Hepatocyte (in vitro differentiated cells): ENCODE data around the gene BBOX1. TPM values are rescaled to one million over a fixed set of nuclear protein-coding genes. Genes with fewer than 3 reads are reported as not detected.

Source experiments
- DNase-seq: peaks from one replicate; pipeline ENCODE4 v3.0.0-alpha.2; 2016; ENCODE audit warnings: low spot score
- H2AFZ ChIP-seq: fragments of 200-600 bp; sonication (generic); 2 replicates; pipeline ENCODE4 v1.6.0; 2016; ENCODE audit warnings: antibody characterized with exemption, mild to moderate bottlenecking
- H3K27ac ChIP-seq: fragments of 200-600 bp; sonication (generic); 2 replicates; pipeline ENCODE4 v1.5.1; 2016; ENCODE audit warnings: mild to moderate bottlenecking
- H3K27me3 ChIP-seq: fragments of 200-600 bp; sonication (generic); 2 replicates; pipeline ENCODE4 v1.6.1; 2016
- H3K36me3 ChIP-seq: fragments of 200-600 bp; sonication (generic); replicated peaks from 2 replicates; pipeline ENCODE4 v1.5.1; 2016; ENCODE audit warnings: low read depth; ENCODE audit not compliant: insufficient read depth
- H3K4me1 ChIP-seq: fragments of 200-600 bp; sonication (generic); 2 replicates; pipeline ENCODE4 v1.5.1; 2016; ENCODE audit warnings: mild to moderate bottlenecking, moderate library complexity; ENCODE audit not compliant: insufficient read depth
- H3K4me2 ChIP-seq: fragments of 200-600 bp; sonication (generic); 2 replicates; pipeline ENCODE4 v1.6.0; 2016
- H3K4me3 ChIP-seq: fragments of 200-600 bp; sonication (generic); 2 replicates; pipeline ENCODE4 v1.5.1; 2016; ENCODE audit warnings: mild to moderate bottlenecking
- H3K79me2 ChIP-seq: fragments of 200-600 bp; sonication (generic); 2 replicates; pipeline ENCODE4 v1.6.0; 2017; ENCODE audit warnings: mild to moderate bottlenecking
- H3K9me2 ChIP-seq: fragments of 200-600 bp; sonication (generic); replicated peaks from 2 replicates; pipeline ENCODE4 v1.6.0; 2017; ENCODE audit warnings: mild to moderate bottlenecking; ENCODE audit not compliant: insufficient read depth
- H3K9me3 ChIP-seq: fragments of 200-600 bp; sonication (generic); 2 replicates; pipeline ENCODE4 v1.5.1; 2016; ENCODE audit warnings: low read depth, mild to moderate bottlenecking
- H4K20me1 ChIP-seq: fragments of 200-600 bp; sonication (generic); 2 replicates; pipeline ENCODE4 v1.6.0; 2016; ENCODE audit warnings: mild to moderate bottlenecking; ENCODE audit not compliant: insufficient read depth, poor library complexity, severe bottlenecking
- EZH2 ChIP-seq: fragments of 200-600 bp; sonication (generic); IDR thresholded peaks from 2 replicates; pipeline ENCODE4 v1.6.1; 2016; ENCODE audit warnings: antibody characterized with exemption, mild to moderate bottlenecking, borderline replicate concordance
- EZH2phosphoT487 ChIP-seq: fragments of 200-600 bp; sonication (generic); IDR thresholded peaks from one replicate; pipeline ENCODE4 v1.6.1; 2018; ENCODE audit warnings: antibody characterized with exemption, mild to moderate bottlenecking, low read depth, moderate library complexity; ENCODE audit not compliant: unreplicated experiment, severe bottlenecking
- WGBS: methylation state at CpG from one replicate; pipeline ENCODE4 v1.1.6; 2016; ENCODE audit warnings: low lambda C conversion rate; ENCODE audit errors: missing lambda C conversion rate; 5-methylcytosine and 5-hydroxymethylcytosine counted together
- polyA plus RNA-seq: library from polyadenylated mRNA; unstranded; fragments of >200 nt; fragmentation: Nextera tagmentation; extraction: Ambion mirVana; gene quantifications from 2 replicates; pipeline ENCODE4 v1.2.1, GENCODE V29; 2016
- total RNA-seq: library from RNA; depleted of rRNA; stranded (reverse); fragments of >200 nt; gene quantifications from 2 replicates; pipeline ENCODE4 v1.2.3, GENCODE V29; 2014
- TF ChIP-seq, protein P1 (sequence below): fragments of 200-600 bp; sonication (generic); IDR thresholded peaks from 2 replicates; pipeline ENCODE4 v1.5.1; 2016; ENCODE audit warnings: antibody characterized with exemption, mild to moderate bottlenecking; ENCODE audit not compliant: poor library complexity

BBOX1 gene
- total and polyA plus RNA-seq, 2 experiments from 2014 or later: 0.56 to 1.6 TPM

DNA sequence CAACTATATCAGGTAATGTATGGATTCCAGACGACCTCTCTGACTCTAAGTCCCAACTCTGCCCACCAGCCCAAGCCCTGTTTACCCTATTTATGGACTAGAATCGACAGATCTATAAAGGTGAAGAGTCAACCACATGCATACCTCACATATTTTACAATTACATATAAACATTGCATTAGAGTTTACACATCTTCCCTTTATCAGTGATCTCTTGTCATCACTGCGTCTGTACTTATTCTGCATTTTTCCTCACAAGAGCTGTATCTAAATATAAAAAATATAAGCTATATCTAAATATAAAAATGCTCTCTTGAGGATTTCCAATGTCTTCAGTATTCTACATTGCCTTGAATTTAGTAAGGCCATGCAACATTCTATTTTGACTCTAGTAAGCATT is 38.2 kb upstream of the BBOX1 start:
- H3K27me3 ChIP-seq: no peaks in the 10 kb centered on the region
- no peaks in the 10 kb centered on the region for H3K9me2 ChIP-seq
- H3K9me3 ChIP-seq: no peaks in the 10 kb centered on the region
- DNase-seq: no peak
- no peaks in the 10 kb centered on the region for H3K79me2 ChIP-seq
- no peak overlapping the region for H3K4me3 ChIP-seq
- H3K4me2 ChIP-seq: no peak overlapping the region
- no peak overlapping the region for H2AFZ ChIP-seq
- 58% methylated on average over 3 of the region's 3 CpGs for WGBS
- H3K4me1 ChIP-seq: peaks cover under 1% of the 10 kb centered on the region
- no peaks in the 10 kb centered on the region for H4K20me1 ChIP-seq
- TF ChIP-seq EZH2: no peak
- TF ChIP-seq, protein P1, sequence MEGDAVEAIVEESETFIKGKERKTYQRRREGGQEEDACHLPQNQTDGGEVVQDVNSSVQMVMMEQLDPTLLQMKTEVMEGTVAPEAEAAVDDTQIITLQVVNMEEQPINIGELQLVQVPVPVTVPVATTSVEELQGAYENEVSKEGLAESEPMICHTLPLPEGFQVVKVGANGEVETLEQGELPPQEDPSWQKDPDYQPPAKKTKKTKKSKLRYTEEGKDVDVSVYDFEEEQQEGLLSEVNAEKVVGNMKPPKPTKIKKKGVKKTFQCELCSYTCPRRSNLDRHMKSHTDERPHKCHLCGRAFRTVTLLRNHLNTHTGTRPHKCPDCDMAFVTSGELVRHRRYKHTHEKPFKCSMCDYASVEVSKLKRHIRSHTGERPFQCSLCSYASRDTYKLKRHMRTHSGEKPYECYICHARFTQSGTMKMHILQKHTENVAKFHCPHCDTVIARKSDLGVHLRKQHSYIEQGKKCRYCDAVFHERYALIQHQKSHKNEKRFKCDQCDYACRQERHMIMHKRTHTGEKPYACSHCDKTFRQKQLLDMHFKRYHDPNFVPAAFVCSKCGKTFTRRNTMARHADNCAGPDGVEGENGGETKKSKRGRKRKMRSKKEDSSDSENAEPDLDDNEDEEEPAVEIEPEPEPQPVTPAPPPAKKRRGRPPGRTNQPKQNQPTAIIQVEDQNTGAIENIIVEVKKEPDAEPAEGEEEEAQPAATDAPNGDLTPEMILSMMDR: no peak
- no peak for TF ChIP-seq EZH2phosphoT487
- H3K27ac ChIP-seq: no peak overlapping the region
- H3K36me3 ChIP-seq: no peaks in the 10 kb centered on the region

DNA sequence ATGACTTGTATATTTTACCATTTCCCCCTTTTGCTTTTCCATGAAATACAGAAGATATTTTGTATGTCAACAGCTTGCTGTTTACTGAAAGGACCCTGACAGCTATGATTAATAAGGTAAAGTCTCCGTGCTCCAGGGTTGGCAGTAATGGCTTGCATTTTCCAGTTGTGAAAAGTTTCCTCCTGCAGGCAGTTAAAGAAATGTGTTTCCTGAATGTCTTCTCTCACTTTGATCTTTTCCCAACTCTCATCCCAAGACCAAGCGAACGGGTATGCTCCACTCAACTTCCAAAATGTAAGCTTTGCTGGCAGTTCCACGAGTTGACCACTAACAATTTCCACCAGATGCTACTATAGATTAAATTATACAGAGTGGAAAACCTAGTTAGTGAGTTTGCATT is 37.8 kb upstream of the BBOX1 start:
- H2AFZ ChIP-seq: no peak overlapping the region
- H3K27me3 ChIP-seq: no peaks in the 10 kb centered on the region
- TF ChIP-seq EZH2 (no peak), EZH2phosphoT487 (no peak)
- TF ChIP-seq, protein P1: no peak
- H3K9me2 ChIP-seq: no peaks in the 10 kb centered on the region
- no peak overlapping the region for H3K4me2 ChIP-seq
- no peaks in the 10 kb centered on the region for H3K36me3 ChIP-seq
- H3K79me2 ChIP-seq: no peaks in the 10 kb centered on the region
- DNase-seq: no peak
- H4K20me1 ChIP-seq: no peaks in the 10 kb centered on the region
- no peaks in the 10 kb centered on the region for H3K9me3 ChIP-seq
- 52% methylated on average over 4 of the region's 4 CpGs for WGBS
- no peaks in the 10 kb centered on the region for H3K4me1 ChIP-seq
- no peak overlapping the region for H3K4me3 ChIP-seq
- H3K27ac ChIP-seq: no peak overlapping the region

DNA sequence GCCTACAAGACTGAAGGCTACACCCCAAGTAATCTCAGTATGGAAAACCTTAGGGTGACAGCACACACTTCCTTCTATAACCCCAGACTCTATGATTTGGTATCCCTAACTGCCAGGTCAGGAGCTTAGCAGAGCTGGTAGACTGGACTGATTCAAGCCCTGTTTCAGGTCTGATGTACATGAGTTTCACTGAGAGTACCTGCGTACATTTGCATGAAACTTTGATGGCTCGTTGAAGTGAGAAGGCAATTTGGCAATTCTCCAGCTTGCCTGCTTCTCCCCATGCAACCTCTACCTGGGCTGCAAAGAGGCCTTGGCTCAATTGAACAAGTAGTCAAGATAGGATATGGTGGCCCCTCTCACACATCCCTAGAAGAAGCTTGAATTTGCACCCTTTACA is 36.5 kb upstream of the BBOX1 start:
- H4K20me1 ChIP-seq: no peaks in the 10 kb centered on the region
- H3K4me1 ChIP-seq: no peaks in the 10 kb centered on the region
- H3K9me3 ChIP-seq: no peaks in the 10 kb centered on the region
- no peak overlapping the region for H3K27ac ChIP-seq
- H2AFZ ChIP-seq: no peak overlapping the region
- no peak for DNase-seq
- no peaks in the 10 kb centered on the region for H3K36me3 ChIP-seq
- no peak overlapping the region for H3K4me3 ChIP-seq
- H3K27me3 ChIP-seq: no peaks in the 10 kb centered on the region
- TF ChIP-seq EZH2 (no peak), EZH2phosphoT487 (no peak)
- TF ChIP-seq, protein P1: no peak
- 89% methylated on average over 2 of the region's 2 CpGs for WGBS
- H3K4me2 ChIP-seq: no peak overlapping the region
- H3K79me2 ChIP-seq: no peaks in the 10 kb centered on the region
- H3K9me2 ChIP-seq: no peaks in the 10 kb centered on the region
